ENCODE results near the gene BAHD1.

BAHD1 gene

DNA sequence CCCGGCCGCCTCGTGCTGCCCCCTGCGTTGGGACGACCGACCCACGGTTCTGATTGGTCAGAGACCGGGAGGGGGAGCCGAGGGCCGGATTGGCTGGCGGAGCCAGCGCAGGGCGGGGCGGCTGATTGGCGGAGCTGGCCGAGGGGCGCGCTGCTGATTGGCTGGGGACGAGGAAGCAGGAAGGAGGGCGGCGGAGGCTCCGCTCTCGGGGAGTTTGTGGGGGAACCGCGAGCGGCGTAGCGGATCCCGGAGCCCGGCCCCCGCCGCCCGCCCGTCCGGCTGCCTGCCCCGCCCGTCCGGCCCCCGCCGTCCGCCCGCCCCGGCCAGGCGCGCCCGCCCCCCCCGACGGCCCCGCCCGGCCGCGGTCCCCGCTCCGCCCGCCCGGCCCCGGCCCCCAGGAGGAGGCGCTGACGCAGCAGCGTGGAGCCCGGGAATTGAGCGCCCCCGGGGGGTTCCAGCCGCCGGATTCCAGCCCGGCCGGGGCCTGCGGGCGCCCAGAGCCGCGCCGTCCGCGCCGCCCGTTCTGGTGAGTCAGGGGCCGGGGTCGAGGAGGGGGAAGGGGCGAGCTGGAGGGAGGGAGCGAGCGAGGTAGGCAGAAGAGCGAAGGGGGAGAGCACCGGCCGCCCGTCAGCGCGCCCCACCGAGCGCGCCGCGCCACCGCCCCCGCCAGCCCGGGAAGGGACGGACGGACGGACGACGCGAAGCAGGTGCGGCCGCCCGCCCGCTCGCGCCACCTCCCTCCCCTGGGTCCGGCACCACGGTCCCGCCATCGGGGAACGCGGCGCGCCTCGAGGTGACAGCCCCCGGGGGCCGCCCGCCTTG lies at the start of gene BAHD1:
Gene BAHD1, plus strand, starts transcription at position 211 of the 822 bp plus-strand sequence. CDS start 17,512 bp downstream, outside the sequence.
- peak; percentile 100 for DNase-seq (ENCODE audit: low spot score)

DNA sequence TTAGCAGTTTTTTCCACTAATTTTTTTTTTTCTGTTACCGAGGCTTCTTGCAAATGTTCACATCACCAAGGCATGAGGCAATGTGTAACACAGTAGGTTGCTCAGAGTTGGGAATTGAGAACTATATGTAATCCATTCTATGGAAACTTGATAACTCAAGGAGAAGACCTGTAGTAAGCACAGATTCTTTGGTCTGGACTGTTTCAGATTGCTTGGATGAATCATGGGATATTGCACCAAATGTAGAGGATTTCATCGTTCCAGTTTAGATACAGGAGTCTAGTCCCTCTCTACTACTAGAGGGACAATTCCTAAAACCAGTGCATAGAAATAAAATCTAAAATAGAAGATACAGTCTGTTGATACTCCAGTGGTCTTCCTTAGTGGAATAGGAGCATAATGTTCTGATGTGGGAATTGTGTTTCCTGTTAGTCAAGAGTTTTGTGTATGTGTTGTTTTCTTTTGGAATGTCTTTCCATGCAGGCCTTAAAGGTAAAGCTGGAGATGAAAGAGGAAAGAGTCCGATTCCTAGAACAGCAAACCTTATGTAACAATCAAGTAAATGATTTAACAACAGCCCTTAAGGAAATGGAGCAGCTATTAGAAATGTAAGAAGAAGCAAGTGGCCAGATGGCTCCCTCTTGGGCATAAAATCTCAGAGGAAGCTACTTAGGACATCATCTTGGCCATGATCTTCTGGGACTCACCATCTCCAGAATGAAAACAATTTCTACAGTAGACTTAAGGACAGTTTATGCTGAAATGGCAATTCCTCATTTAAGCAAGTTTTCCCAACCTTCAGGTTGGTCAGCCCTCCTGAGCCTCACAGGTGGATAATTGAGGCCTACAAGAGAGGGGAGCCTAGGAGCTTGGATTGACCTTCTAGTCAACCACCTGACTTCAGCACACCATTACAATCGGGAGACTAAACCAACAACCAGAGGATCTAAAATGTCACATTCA lies 47.5 kb upstream of the BAHD1 start:
- no peak for DNase-seq (ENCODE audit: low spot score)

- no peak for DNase-seq (ENCODE audit: low spot score)
Measured at GRCh38 chr15:40397688-40398412, 42.9 kb upstream of the BAHD1 start.

DNA sequence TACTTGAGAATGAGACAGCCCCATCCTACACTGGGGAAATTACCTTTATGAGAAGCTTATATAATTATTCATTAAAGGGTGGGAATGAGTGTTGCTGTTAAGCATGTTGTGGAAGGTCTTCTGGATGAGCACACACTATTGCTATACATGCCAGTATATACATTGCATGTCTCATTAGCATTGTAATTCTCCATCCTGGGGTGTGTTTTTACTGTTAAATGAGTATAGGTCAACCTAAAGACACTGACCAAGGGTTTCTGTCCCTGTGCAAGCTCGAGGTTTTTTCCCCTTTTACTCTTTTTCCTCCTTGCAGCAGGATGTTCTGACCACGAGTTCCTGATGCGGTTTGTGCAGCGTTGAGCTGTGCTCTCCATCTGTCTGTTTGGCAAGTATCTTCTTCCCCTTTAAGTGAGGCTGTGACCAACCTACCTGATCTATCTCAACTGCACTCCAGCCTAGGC lies 42.3 kb upstream of the BAHD1 start:
- DNase-seq (ENCODE audit: low spot score), result no peak

- no peak for DNase-seq (ENCODE audit: low spot score)
Measured at GRCh38 chr15:40399370-40399769, 41.4 kb upstream of the BAHD1 start.

- DNase-seq (ENCODE audit: low spot score), result peak; percentile 100
Measured at GRCh38 chr15:40405501-40406381, 35.0 kb upstream of the BAHD1 start, which contains the start of gene IVD. TSS of gene IVD (plus strand) at chr15:40405795. CDS start at chr15:40405828, 33 bp downstream.

DNA sequence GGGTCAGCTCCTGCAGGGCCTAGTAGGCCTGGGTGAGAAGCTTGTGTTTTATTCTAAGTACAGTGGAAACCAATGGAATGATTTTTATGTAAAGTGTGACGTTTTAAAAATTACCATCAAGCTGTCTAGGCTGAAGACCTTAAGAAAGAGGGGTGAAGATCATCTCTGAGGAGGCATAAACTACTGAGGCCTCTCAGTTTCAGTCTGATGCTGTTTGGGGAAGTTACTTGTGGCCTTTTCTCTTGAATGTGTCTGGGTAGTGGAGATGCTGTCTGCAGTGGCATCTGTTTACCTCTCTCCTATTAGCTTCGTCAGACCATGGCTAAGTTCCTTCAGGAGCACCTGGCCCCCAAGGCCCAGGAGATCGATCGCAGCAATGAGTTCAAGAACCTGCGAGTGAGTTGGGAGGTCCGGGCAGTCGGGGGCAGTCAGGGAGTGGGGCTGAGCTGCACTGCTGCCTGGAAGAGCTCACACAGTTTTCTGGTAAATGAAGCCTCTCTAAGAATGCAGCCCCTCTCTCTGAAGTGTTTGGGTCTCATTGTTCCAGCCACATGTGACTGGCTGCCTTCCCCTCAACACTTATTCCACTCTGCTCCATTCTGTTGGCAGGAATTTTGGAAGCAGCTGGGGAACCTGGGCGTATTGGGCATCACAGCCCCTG lies 33.3 kb upstream of the BAHD1 start:
- DNase-seq (ENCODE audit: low spot score), result no peak

DNA sequence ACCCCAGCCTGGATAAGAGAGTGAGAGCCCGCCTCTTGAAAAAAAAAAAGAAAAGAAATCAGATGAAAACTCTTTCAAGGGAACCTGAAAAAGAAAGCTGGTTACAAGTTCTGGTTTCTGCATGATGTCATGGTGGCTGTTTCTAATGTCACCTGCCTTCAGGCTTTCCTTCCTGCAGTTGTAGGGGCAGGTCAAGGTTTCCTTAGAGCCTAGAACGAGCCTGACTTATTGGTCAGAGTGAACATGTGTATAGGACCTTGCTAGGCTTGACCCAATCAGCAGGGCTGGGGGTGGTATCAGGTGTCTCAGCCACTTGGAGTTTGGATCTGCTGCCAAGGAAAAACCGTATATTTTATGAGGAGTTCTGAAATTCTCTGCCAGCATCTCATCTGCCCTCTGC lies 31.4 kb upstream of the BAHD1 start:
- no peak for DNase-seq (ENCODE audit: low spot score)

DNA sequence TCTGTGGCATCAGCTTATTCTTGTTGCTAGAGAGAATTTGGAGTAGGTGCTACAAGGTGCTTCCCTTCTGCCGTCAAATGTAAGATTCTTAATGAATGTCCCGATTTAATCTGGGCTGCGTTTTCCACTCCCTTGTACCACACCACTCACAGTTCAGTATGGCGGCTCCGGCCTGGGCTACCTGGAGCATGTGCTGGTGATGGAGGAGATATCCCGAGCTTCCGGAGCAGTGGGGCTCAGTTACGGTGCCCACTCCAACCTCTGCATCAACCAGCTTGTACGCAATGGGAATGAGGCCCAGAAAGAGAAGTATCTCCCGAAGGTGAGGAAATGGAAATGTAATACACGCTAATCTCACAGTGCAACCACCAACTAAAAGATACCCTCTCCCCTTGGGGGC lies 30.3 kb upstream of the BAHD1 start:
- no peak for DNase-seq (ENCODE audit: low spot score)

DNA sequence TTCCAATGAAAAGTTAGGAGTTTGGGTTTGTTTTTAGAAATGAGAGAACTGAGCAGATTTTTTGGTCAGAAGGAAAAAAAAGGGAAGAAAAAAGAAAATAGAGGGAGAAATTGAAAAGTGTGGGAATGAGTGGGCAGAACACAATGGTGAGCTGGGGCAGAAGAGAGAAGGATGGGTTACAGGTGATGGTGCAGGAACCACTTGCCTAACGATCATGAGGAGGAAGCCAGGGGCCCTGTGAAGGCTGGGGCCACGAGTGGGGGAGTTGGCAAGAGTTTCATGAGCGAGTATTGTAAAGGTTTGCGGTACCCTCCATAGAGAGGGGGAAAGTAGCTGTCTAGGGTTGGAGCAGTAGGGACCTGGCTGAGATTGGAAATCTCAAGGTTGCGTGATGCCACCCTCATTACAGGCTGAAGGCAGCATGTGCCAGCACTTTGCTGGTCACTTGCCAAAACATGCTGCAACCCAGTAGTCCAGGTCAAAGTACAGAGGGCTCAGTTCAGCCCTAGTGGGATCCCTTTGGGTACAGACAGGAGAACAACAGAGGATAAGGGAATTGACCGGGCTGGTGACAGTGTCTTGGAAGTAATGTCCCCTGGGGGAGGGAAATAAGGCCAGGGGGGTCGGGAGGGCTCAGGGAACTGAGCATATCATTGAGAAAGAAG lies 28.5 kb upstream of the BAHD1 start:
- DNase-seq (ENCODE audit: low spot score), result no peak

GRCh38 chr15:40413036-40413435 lies 27.7 kb upstream of the BAHD1 start:
- DNase-seq (ENCODE audit: low spot score), result no peak

DNA sequence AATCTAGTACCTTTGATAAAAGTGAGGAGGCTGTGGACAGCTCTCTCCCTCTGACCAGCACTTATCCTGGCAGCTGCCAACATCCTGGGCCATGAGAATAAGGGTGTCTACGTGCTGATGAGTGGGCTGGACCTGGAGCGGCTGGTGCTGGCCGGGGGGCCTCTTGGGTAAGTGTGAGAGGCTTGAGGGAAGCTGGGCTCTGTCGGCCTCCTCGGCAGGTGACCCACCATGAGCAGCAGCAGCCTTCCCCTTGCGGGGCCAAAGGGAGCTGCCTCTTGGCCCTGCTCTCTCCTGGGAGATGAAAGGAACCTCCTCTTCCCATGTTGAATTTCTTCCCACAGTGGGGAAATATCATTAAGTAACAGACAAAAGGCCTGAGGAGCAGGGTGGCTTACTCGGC lies 25.9 kb upstream of the BAHD1 start:
- DNase-seq (ENCODE audit: low spot score), result no peak

GRCh38 chr15:40415226-40415625 lies 25.5 kb upstream of the BAHD1 start:
- no peak for DNase-seq (ENCODE audit: low spot score)

GRCh38 chr15:40416056-40416455 lies 24.7 kb upstream of the BAHD1 start:
- DNase-seq (ENCODE audit: low spot score), result no peak

GRCh38 chr15:40418126-40418525 lies 22.6 kb upstream of the BAHD1 start:
- DNase-seq (ENCODE audit: low spot score), result no peak

DNA sequence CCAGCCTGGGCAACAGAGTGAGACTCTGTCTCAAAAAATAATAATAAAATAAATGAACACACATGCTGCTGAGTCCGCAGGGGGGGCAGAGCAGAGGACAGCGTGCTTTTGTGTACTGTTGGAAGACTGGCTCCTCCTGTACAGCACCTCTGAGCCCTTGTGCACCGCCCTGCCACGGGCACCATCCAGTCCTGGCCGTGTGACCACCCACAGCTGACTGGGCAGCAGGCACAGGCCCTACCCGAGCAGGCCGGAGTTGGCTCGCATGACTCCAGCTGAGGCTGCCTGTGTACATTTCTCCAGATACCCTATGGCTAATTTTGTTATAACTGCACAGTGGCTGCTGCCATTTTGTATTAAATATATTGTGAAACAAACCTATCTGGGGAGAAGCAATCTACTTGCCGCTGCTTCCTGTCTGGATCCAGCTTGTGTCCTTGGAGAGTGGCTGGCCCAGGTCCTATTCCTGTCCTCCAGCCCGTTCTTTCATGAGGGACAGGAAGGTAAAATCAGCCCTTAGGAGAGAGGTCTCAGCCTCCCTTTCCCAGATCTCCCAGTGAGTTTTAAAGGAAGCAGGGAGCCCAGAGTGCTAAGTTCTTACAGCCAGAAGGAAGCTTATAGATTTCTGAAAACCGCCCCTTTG lies 20.6 kb upstream of the BAHD1 start:
- DNase-seq (ENCODE audit: low spot score), result no peak

DNA sequence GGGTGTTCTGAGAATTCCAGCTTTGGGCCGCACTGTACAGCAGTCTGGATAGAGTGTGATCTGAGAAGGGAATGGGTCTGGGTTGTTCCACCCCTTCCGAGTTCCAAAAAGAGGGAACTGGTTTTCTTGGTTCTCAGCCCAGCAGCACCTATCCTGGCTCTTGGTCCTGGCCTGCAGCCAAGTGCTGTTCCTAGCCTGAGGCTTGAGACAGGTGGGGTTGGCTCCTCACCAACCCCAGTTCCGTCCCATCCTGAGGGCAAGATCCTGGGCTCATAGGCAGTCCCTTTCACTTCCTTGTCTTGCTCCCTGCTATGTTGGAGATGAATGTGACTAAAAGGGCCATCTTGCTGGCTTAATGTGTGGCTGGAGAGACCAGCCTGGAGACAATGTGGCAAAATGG lies 20.0 kb upstream of the BAHD1 start:
- no peak for DNase-seq (ENCODE audit: low spot score)

- DNase-seq (ENCODE audit: low spot score), result peak; percentile 91
Measured at GRCh38 chr15:40421246-40422157, 19.3 kb upstream of the BAHD1 start.
